GM12891 (cell line): ENCODE data around the gene ATG14.

Source experiments
- PAX5 ChIP-seq: IDR thresholded peaks from 2 replicates; pipeline ENCODE4 v1.6.1; 2011; ENCODE audit warnings: low read length, moderate library complexity, mild to moderate bottlenecking; ENCODE audit not compliant: insufficient read depth, severe bottlenecking
- POLR2A ChIP-seq: IDR thresholded peaks from 2 replicates; pipeline ENCODE4 v1.6.1; 2011; ENCODE audit warnings: low read depth, low read length, control low read depth
- POLR2AphosphoS5 ChIP-seq: IDR thresholded peaks from 2 replicates; pipeline ENCODE4 v1.6.1; 2011; ENCODE audit warnings: low read depth, low read length, control low read depth

DNA sequence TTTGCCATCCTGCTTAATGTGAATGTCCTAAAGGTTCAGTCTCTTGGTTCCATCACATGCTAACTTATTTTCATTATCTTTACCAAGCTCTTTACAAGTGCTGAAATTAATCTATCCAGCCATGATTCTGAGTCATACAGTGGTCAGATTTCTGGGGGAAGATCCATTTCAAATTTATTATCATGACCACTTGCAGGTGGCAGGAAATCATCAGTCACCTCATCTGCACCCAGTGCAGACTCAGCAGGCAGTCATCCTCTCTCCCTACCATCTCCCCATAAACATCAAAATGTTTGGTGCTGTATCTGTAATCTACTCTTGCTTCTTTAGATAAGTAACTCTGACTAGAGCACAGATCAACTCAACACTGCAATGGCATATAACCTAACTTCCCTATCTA is 23.5 kb downstream of the ATG14 start:
- TF ChIP-seq POLR2A (no peak), POLR2AphosphoS5 (no peak), PAX5 (no peak)
